ENCODE data around the gene VAMP2. TPM values are rescaled to one million over a fixed set of nuclear protein-coding genes. Genes with fewer than 3 reads are reported as not detected.
A peak's percentile ranks its signal among the peaks of the same experiment; 100 is the strongest.

Gene VAMP2
- total and polyA plus RNA-seq, 2 donors (not counting 1 experiment from before 2014, with no cell fraction given): 162 to 209 TPM

DNA sequence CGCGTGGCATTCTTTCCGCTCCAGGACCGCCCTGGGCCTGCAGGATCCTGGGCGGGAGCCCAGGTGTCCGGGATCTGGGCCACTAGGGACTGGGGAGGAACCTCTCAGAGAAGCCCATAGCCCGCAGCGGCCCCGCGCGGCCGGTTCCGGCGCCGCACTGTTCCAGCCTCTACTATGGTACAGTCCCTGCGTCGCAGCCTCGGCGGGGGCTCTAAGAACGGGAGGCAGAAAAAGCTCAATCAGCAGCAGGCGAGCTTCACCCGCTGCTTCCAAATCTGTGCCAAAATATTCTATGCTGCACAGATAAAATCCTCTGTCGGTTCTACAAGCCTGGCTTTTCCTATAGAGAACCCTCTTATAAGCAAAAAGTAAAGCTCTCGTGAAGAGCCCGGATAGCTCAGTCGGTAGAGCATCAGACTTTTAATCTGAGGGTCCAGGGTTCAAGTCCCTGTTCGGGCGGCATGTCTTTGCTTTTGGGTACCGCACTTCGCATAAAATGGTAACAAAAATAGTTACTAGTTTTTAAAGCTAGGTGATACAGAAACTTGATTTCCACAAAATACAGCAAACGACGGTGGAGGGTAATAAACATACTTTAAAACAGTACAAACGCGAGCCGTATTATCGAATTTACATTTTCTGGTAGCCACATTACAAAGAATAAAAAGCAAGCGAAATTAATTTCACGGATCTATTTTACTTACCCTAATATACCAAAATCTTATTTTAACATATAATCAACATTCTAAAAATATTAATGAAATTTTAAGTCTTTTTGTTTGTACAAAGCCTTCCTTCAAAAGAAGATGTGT, 43.8 kb downstream of the VAMP2 start:
- POLR2A ChIA-PET: interaction anchor here (0.6 to 3.1 kb wide), 13 partner anchors 20 to 189 kb away, joined by 3 to 23 read pairs (median 11); partner anchors contain the start of genes CTC1 and VAMP2
- peak overlapping the region; percentile 61 to 85 (median 69) for H3K4me3 ChIP-seq (ENCODE audit: control extremely low read depth in 1 of 5, extremely low read depth in 1 of 5, insufficient read depth in 1 of 5, low read depth in 2 of 5, low read length in 4 of 5)
- CTCF ChIA-PET: interaction anchor here (0.7 to 20.5 kb wide), 31 partner anchors 9 to 296 kb away, joined by 3 to 360 read pairs (median 8); partner anchors contain the start of genes AURKB, BORCS6, CTC1 and PER1

More for the DNA sequence above, 43.8 kb downstream of the VAMP2 start:
- H3K9ac ChIP-seq (ENCODE audit: low read length): peak overlapping the region; percentile 72
- no peaks in the 10 kb centered on the region for H3K9me3 Mint-ChIP-seq (ENCODE audit: insufficient read depth)
- intact Hi-C loops (cut with micrococcal nuclease): loop anchor here (1.0 to 5.0 kb wide), 10 partner anchors 19 to 182 kb away; no protein-coding TSS in a partner anchor
- peaks cover 0 to 73% (median 49%) of the 10 kb centered on the region in 4 experiments for H3K27me3 ChIP-seq (replicated peaks in 1 of 4; ENCODE audit: control extremely low read depth in 1 of 4, control insufficient read depth in 3 of 4, insufficient read depth in 4 of 4, low read length in 3 of 4)
- DNase-seq (peak; percentile 92), ATAC-seq (ENCODE audit: low read depth) (peak; percentile 68)
- peaks cover 56% of the 10 kb centered on the region for H3K4me1 Mint-ChIP-seq
- peaks cover 21% of the 10 kb centered on the region for H4K20me1 ChIP-seq (ENCODE audit: control insufficient read depth, insufficient read depth, low read length, poor library complexity, severe bottlenecking)
- H3K79me2 ChIP-seq (ENCODE audit: control insufficient read depth, insufficient read depth, low read length): no peaks in the 10 kb centered on the region
- H3K27ac Mint-ChIP-seq: peak overlapping the region; percentile 98
- H3K4me1 ChIP-seq (ENCODE audit: control insufficient read depth in 2 of 2, insufficient read depth in 2 of 2, low read length in 2 of 2): peaks cover 53 to 61% of the 10 kb centered on the region in 2 donors
- H2AFZ ChIP-seq (ENCODE audit: insufficient read depth, low read depth, low read length, poor library complexity, severe bottlenecking): peak overlapping the region; percentile 77
- peaks cover 0 to 22% (median 0%) of the 10 kb centered on the region in 3 donors for H3K9me3 ChIP-seq (ENCODE audit: control extremely low read depth in 1 of 3, control insufficient read depth in 2 of 3, insufficient read depth in 1 of 3, low read length in 2 of 3)
- H3K4me3 Mint-ChIP-seq: peak overlapping the region; percentile 94
- peak overlapping the region; percentile 91 for H3K4me2 ChIP-seq (replicated peaks; ENCODE audit: low read depth, low read length, poor library complexity, severe bottlenecking)
- no peaks in the 10 kb centered on the region for H3K36me3 ChIP-seq (replicated peaks in 1 of 2; ENCODE audit: control extremely low read depth in 1 of 2, control insufficient read depth in 1 of 2, extremely low read depth in 1 of 2, insufficient read depth in 2 of 2, low read length in 1 of 2)
- H3K27ac ChIP-seq (ENCODE audit: low read length in 2 of 2): peak overlapping the region; percentile 13 to 34
- under 1% methylated on average over 26 of the region's 38 CpGs for WGBS (ENCODE audit: insufficient coverage)
- peaks cover 57% of the 10 kb centered on the region for H3K27me3 Mint-ChIP-seq
- TF ChIP-seq EZH2 (IDR thresholded peaks at IDR 0.05; ENCODE audit: borderline replicate concordance, insufficient read depth, low read depth, low read length, poor library complexity, severe bottlenecking): no peak
- peak; percentile 92 for TF ChIP-seq CTCF (IDR thresholded peaks at IDR 0.05)

Measured in B cell (primary cell).